K562 (cell line): Measurements from ENCODE around the gene WFIKKN1. TPM values are rescaled to one million over a fixed set of nuclear protein-coding genes. Genes with fewer than 3 reads are reported as not detected.

Source experiments
- CBX1 ChIP-seq: sonication (generic); IDR thresholded peaks from 2 replicates; pipeline ENCODE4 v1.6.1; 2016; ENCODE audit warnings: antibody characterized with exemption, low read depth, mild to moderate bottlenecking
- CREB3 ChIP-seq: fragments of 450-650 bp; conservative IDR thresholded peaks from 2 replicates; pipeline ENCODE4 v1.6.1; 2016; ENCODE audit warnings: missing genetic modification characterization, low read depth, mild to moderate bottlenecking, missing compliant biosample characterization, moderate library complexity
- CREM ChIP-seq: IDR thresholded peaks from 2 replicates; pipeline ENCODE4 v1.6.1; 2014; ENCODE audit warnings: antibody characterized with exemption, low read depth
- CTCF ChIP-seq, 3 experiments: IDR thresholded peaks in 2 of 3; conservative IDR thresholded peaks in 1 of 3; 2 replicates each; pipeline ENCODE4 v1.5.1; 2011 to 2012; ENCODE audit warnings: low read length in 3 of 3, mild to moderate bottlenecking in 3 of 3, control low read depth in 2 of 3, improper control_type of control experiment in 1 of 3, inconsistent platforms in 1 of 3, low read depth in 1 of 3, mixed read lengths in 1 of 3, moderate library complexity in 1 of 3; ENCODE audit not compliant: insufficient read depth in 2 of 3
- HDAC3 ChIP-seq: fragments of 450-650 bp; IDR thresholded peaks from 2 replicates; pipeline ENCODE4 v1.6.1; 2018; ENCODE audit warnings: borderline replicate concordance, mild to moderate bottlenecking, moderate library complexity; ENCODE audit not compliant: partially characterized antibody
- L3MBTL2 ChIP-seq: fragments of 450-650 bp; IDR thresholded peaks from 2 replicates; pipeline ENCODE4 v1.6.1; 2016; ENCODE audit warnings: mild to moderate bottlenecking, moderate library complexity
- MAZ ChIP-seq, 2 experiments: fragments of 450-650 bp in 1 of 2; sonication (generic) in 1 of 2; formaldehyde crosslinking; IDR thresholded peaks in 1 of 2; conservative IDR thresholded peaks in 1 of 2; 2 replicates each; pipeline versions ENCODE4 v1.4.0 to v1.5.0; 2020; ENCODE audit warnings: mild to moderate bottlenecking in 1 of 2, missing genetic modification reagents in 1 of 2
- NONO ChIP-seq, 2 experiments: fragments of 200-400 bp in 1 of 2; fragments of 450-650 bp in 1 of 2; formaldehyde crosslinking in 1 of 2; IDR thresholded peaks; 2 replicates each; pipeline ENCODE4 v1.6.1; 2017; ENCODE audit warnings: low read depth in 2 of 2, mild to moderate bottlenecking in 2 of 2, moderate library complexity in 2 of 2, low read length in 1 of 2
- NR2C2 ChIP-seq, 2 experiments: fragments of 200-800 bp in 1 of 2; sonication (Bioruptor generic) in 1 of 2; sonication (generic) in 1 of 2; formaldehyde crosslinking in 1 of 2; IDR thresholded peaks; 2 replicates each; pipeline versions ENCODE4 v1.6.1 to v1.8.0; 2016 to 2022; ENCODE audit warnings: mild to moderate bottlenecking in 1 of 2, missing compliant biosample characterization in 1 of 2, missing genetic modification characterization in 1 of 2, missing genetic modification reagents in 1 of 2
- NR3C1 ChIP-seq: sonication (generic); formaldehyde crosslinking; IDR thresholded peaks from 2 replicates; pipeline ENCODE4 v1.8.1; 2022; ENCODE audit warnings: missing genetic modification reagents
- NR4A1 ChIP-seq, 2 experiments: fragments of 250-450 bp in 1 of 2; fragments of 450-650 bp in 1 of 2; sonication (Bioruptor Pico) in 1 of 2; IDR thresholded peaks; 2 replicates each; pipeline versions ENCODE4 v1.4.0 to v1.6.1; 2016 to 2020; ENCODE audit warnings: mild to moderate bottlenecking in 2 of 2, missing compliant biosample characterization in 1 of 2, missing genetic modification characterization in 1 of 2, moderate library complexity in 1 of 2
- NRF1 ChIP-seq, 2 experiments: fragments of 450-650 bp; IDR thresholded peaks in 1 of 2; conservative IDR thresholded peaks in 1 of 2; 2 replicates each; pipeline ENCODE4 v1.6.1; 2014; ENCODE audit warnings: mild to moderate bottlenecking in 2 of 2
- RB1 ChIP-seq: fragments of 450-650 bp; IDR thresholded peaks from 2 replicates; pipeline ENCODE4 v1.6.1; 2017; ENCODE audit warnings: low read depth, mild to moderate bottlenecking
- RBBP5 ChIP-seq: fragments of 200-600 bp; sonication (generic); IDR thresholded peaks from 2 replicates; pipeline ENCODE4 v1.6.1; 2012; ENCODE audit warnings: borderline replicate concordance, mild to moderate bottlenecking, low read length, control low read depth, inconsistent platforms; ENCODE audit not compliant: insufficient read depth, poor library complexity, severe bottlenecking
- SIN3A ChIP-seq, 2 experiments: fragments of 150-350 bp in 1 of 2; IDR thresholded peaks; 2 replicates each; pipeline ENCODE4 v1.6.1; 2011 to 2016; ENCODE audit warnings: borderline replicate concordance in 2 of 2, low read depth in 2 of 2, low read length in 2 of 2, mild to moderate bottlenecking in 2 of 2, moderate library complexity in 2 of 2; ENCODE audit not compliant: control insufficient read depth in 1 of 2
- SOX6 ChIP-seq: fragments of 450-650 bp; IDR thresholded peaks from 2 replicates; pipeline ENCODE4 v1.6.1; 2014; ENCODE audit warnings: mild to moderate bottlenecking
- TFAP4 ChIP-seq: sonication (generic); formaldehyde crosslinking; IDR thresholded peaks from 2 replicates; pipeline ENCODE4 v1.8.0; 2022; ENCODE audit warnings: missing genetic modification reagents, mild to moderate bottlenecking, moderate library complexity, borderline replicate concordance
- ZNF395 ChIP-seq: fragments of 200-800 bp; sonication (Bioruptor generic); IDR thresholded peaks from 2 replicates; pipeline ENCODE4 v1.6.1; 2017; ENCODE audit warnings: missing genetic modification characterization, missing compliant biosample characterization
- polyA plus RNA-seq, 8 experiments: library from polyadenylated mRNA; depleted of rRNA in 4 of 8; stranded (reverse) in 5 of 8; unstranded in 3 of 8; fragments of >200 nt; fragmentation: Nextera tagmentation in 2 of 8; fragmentation: Illumina TruSeq in 1 of 8; extraction: Ambion mirVana in 2 of 8; extraction: Trizol in 1 of 8; gene quantifications; 2 replicates each; pipeline versions ENCODE4 v1.2.1 to v1.2.3, GENCODE V29; 2011 to 2014; ENCODE audit warnings: inconsistent platforms in 1 of 8, missing spikeins in 1 of 8
- total RNA-seq, 7 experiments: library from RNA; depleted of rRNA in 6 of 7; stranded (reverse); fragments of >200 nt in 6 of 7; fragmentation: Illumina TruSeq in 2 of 7; extraction: Trizol in 2 of 7; gene quantifications; 2 replicates each; pipeline versions ENCODE4 v1.2.1 to v1.2.3, GENCODE V29; 2011 to 2021; ENCODE audit warnings: low replicate concordance in 1 of 7

Gene WFIKKN1
- total and polyA plus RNA-seq, 9 of the 15 experiments (the other 6 are each of a cell fraction or from before 2014, with no cell fraction given): 0.14 to 1.1 (median 0.50) TPM; not detected in 4

GRCh38 chr16:641326-642188 is 10.8 kb downstream of the WFIKKN1 start, which contains the start of gene MCRIP2 (continued):
- TF ChIP-seq NRF1 (conservative IDR thresholded peaks at IDR 0.05 in 1 of 2, IDR thresholded peaks at IDR 0.05 in 1 of 2): peak; percentile 85 to 86
- TF ChIP-seq CREM: peak; percentile 38; the same call in 1 of the 2 replicates
- no peak for TF ChIP-seq NR2C2 (CRISPR knock-in tag; IDR thresholded peaks at IDR 0.05)
- TF ChIP-seq NR2C2 (tag; IDR thresholded peaks at IDR 0.05): peak; percentile 81; the same call in 1 of the 2 replicates
- peak; percentile 48 for TF ChIP-seq L3MBTL2
- 0 out of 2 replicates have a peak, but pooled peaks have one; percentile 32 for TF ChIP-seq NR4A1 (CRISPR knock-in tag; IDR thresholded peaks at IDR 0.05)
- no peak for TF ChIP-seq NR4A1 (tag; IDR thresholded peaks at IDR 0.05)
- TF ChIP-seq NR3C1: 0 out of 2 replicates have a peak, but pooled peaks have one; percentile 15
- no peak for TF ChIP-seq CREB3 (tag)
- TF ChIP-seq NONO (IDR thresholded peaks at IDR 0.05; ENCODE audit: low read depth in 2 of 2, low read length in 1 of 2): peak in 1 of 2 experiments; percentile 56; a peak in 2 of 4 replicates
- 0 out of 2 replicates have a peak, but pooled peaks have one; percentile 49 for TF ChIP-seq RB1
- TF ChIP-seq RBBP5: peak; percentile 45
- no peak for TF ChIP-seq CTCF (IDR thresholded peaks at IDR 0.05 in 2 of 3, conservative IDR thresholded peaks at IDR 0.05 in 1 of 3; ENCODE audit: insufficient read depth in 2 of 3, low read depth in 1 of 3, low read length in 3 of 3)
- TF ChIP-seq SOX6: peak; percentile 21; the same call in 1 of the 2 replicates
- TF ChIP-seq HDAC3: no peak
- peak; percentile 57 to 70; a peak in 3 of 4 replicates for TF ChIP-seq MAZ (CRISPR knock-in tag; conservative IDR thresholded peaks at IDR 0.05 in 1 of 2, IDR thresholded peaks at IDR 0.05 in 1 of 2)
- TF ChIP-seq SIN3A (IDR thresholded peaks at IDR 0.05; ENCODE audit: borderline replicate concordance in 2 of 2, control insufficient read depth in 1 of 2, low read depth in 2 of 2, low read length in 2 of 2): peak in 1 of 2 experiments; percentile 74; a peak in 1 of 4 replicates
- peak; percentile 61; the same call in 1 of the 2 replicates for TF ChIP-seq CBX1
- peak; percentile 51; the same call in 1 of the 2 replicates for TF ChIP-seq TFAP4 (CRISPR knock-in tag)
- TF ChIP-seq ZNF395 (CRISPR knock-in tag): 0 out of 2 replicates have a peak, but pooled peaks have one; percentile 18
